ENCODE results near the gene OR4F17. TPM values are rescaled to one million over a fixed set of nuclear protein-coding genes. Genes with fewer than 3 reads are reported as not detected.
A peak's percentile ranks its signal among the peaks of the same experiment; 100 is the strongest.
"Not testable (repeated sequence)": the region's sequence is repeated elsewhere in the genome, so short reads cannot be mapped to it uniquely, and the experiment has no call there.

OR4F17 gene
- total RNA-seq = not detected in 2 replicates
- long read RNA-seq = 0 reads

DNA sequence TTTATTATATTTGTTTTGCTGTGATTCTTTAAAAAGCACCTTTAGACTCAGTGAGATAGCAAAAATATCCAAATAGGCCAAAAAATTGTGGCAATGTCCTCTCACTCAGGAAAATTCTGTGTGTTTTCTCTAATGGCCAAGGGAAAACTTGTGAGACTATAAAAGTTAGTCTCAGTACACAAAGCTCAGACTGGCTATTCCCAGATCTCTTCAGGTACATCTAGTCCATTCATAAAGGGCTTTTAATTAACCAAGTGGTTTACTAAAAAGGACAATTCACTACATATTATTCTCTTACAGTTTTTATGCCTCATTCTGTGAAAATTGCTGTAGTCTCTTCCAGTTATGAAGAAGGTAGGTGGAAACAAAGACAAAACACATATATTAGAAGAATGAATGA lies at the start of gene OR4F17:
OR4F17 (plus strand) TSS at position 301 of the 400 bp plus-strand sequence. CDS start 3,575 bp downstream, outside the sequence.
- not testable (repeated sequence) for H3K36me3 Mint-ChIP-seq (ENCODE audit: unreplicated experiment); H3K27ac Mint-ChIP-seq (ENCODE audit: unreplicated experiment); H3K9me3 Mint-ChIP-seq (ENCODE audit: unreplicated experiment); H3K27me3 Mint-ChIP-seq (ENCODE audit: unreplicated experiment); H3K4me3 Mint-ChIP-seq (ENCODE audit: unreplicated experiment); DNase-seq (ENCODE audit: extremely low spot score, unreplicated experiment); H3K4me1 Mint-ChIP-seq (ENCODE audit: unreplicated experiment)

DNA sequence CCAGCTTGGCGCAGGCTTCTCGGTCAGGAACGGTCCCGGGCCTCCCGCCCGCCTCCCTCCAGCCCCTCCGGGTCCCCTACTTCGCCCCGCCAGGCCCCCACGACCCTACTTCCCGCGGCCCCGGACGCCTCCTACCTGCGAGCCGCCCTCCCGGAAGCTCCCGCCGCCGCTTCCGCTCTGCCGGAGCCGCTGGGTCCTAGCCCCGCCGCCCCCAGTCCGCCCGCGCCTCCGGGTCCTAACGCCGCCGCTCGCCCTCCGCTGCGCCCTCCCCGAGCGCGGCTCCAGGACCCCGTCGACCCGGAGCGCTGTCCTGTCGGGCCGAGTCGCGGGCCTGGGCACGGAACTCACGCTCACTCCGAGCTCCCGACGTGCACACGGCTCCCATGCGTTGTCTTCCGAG lies 36.1 kb upstream of the OR4F17 start:
- not testable (repeated sequence) for H3K27me3 Mint-ChIP-seq (ENCODE audit: unreplicated experiment); H3K4me1 Mint-ChIP-seq (ENCODE audit: unreplicated experiment); DNase-seq (ENCODE audit: extremely low spot score, unreplicated experiment); H3K9me3 Mint-ChIP-seq (ENCODE audit: unreplicated experiment); H3K4me3 Mint-ChIP-seq (ENCODE audit: unreplicated experiment); H3K36me3 Mint-ChIP-seq (ENCODE audit: unreplicated experiment); H3K27ac Mint-ChIP-seq (ENCODE audit: unreplicated experiment)

DNA sequence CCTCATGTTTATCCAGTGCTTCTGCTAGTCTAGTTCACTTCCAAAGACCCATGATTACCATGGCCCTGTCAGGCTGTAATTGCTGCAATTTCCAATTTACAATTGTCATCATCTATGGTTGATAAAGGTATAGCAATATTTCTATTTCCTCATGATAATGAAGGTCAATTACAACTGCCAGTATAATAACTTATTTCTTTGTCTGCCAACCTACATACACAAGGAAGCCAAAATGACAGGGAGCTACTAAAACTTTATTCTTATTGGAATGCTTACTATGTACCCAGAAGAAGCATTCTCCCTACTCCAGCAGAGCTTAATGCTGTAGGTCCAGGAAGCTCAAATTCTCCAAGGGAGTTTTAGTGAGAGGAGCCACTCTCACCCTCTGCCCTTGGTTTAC lies 24.0 kb upstream of the OR4F17 start:
- H3K36me3 Mint-ChIP-seq (ENCODE audit: unreplicated experiment); H3K27me3 Mint-ChIP-seq (ENCODE audit: unreplicated experiment); H3K4me3 Mint-ChIP-seq (ENCODE audit: unreplicated experiment); H3K9me3 Mint-ChIP-seq (ENCODE audit: unreplicated experiment); H3K27ac Mint-ChIP-seq (ENCODE audit: unreplicated experiment); DNase-seq (ENCODE audit: extremely low spot score, unreplicated experiment); H3K4me1 Mint-ChIP-seq (ENCODE audit: unreplicated experiment): not testable (repeated sequence)

GRCh38 chr19:83626-84025 lies 23.3 kb upstream of the OR4F17 start:
- H3K27ac Mint-ChIP-seq (ENCODE audit: unreplicated experiment); DNase-seq (ENCODE audit: extremely low spot score, unreplicated experiment); H3K9me3 Mint-ChIP-seq (ENCODE audit: unreplicated experiment); H3K4me1 Mint-ChIP-seq (ENCODE audit: unreplicated experiment); H3K36me3 Mint-ChIP-seq (ENCODE audit: unreplicated experiment); H3K4me3 Mint-ChIP-seq (ENCODE audit: unreplicated experiment); H3K27me3 Mint-ChIP-seq (ENCODE audit: unreplicated experiment): not testable (repeated sequence)

DNA sequence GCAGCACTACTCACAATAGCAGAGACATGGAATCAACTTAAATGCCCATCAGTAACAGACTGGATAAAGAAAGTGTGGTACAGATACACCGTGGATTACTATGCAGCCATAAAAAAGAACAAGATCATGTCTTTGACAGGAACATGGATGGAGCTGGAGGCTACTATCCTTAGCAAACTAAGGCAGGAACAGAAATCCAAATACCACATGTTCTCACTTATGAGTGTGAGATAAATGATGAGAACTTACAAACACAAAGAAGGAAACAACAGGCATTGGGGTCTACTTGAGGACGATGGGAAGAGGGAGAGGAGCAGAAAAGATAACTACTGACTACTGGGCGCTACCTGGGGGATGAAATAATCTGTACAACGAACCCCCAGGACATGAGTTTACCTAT lies 16.2 kb upstream of the OR4F17 start:
- not testable (repeated sequence) for H3K4me1 Mint-ChIP-seq (ENCODE audit: unreplicated experiment); H3K9me3 Mint-ChIP-seq (ENCODE audit: unreplicated experiment); H3K4me3 Mint-ChIP-seq (ENCODE audit: unreplicated experiment); H3K36me3 Mint-ChIP-seq (ENCODE audit: unreplicated experiment); H3K27ac Mint-ChIP-seq (ENCODE audit: unreplicated experiment)
- DNase-seq (ENCODE audit: extremely low spot score, unreplicated experiment) = peak; percentile 57
- peaks cover 12% of the 10 kb centered on the region for H3K27me3 Mint-ChIP-seq (ENCODE audit: unreplicated experiment)

DNA sequence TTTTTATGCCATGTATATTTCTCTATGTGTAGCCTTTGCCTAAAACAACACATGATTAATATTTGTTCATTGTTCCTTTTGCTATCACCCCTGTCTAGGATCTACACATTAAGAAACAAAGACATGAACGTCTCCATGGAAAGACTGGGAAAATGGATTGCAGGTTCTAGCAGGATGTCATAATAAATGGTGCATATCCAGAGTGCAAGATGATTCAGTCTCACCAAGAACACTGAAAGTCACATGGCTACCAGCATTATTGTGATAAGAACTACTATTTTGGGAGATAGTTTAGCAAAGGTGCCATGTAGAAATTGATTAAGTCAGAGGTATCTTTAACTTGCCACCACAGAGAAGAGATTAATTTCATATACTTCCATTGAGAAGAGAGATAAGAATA lies 12.1 kb upstream of the OR4F17 start:
- not testable (repeated sequence) for H3K4me3 Mint-ChIP-seq (ENCODE audit: unreplicated experiment); H3K36me3 Mint-ChIP-seq (ENCODE audit: unreplicated experiment); DNase-seq (ENCODE audit: extremely low spot score, unreplicated experiment); H3K27ac Mint-ChIP-seq (ENCODE audit: unreplicated experiment); H3K9me3 Mint-ChIP-seq (ENCODE audit: unreplicated experiment); H3K27me3 Mint-ChIP-seq (ENCODE audit: unreplicated experiment); H3K4me1 Mint-ChIP-seq (ENCODE audit: unreplicated experiment)

DNA sequence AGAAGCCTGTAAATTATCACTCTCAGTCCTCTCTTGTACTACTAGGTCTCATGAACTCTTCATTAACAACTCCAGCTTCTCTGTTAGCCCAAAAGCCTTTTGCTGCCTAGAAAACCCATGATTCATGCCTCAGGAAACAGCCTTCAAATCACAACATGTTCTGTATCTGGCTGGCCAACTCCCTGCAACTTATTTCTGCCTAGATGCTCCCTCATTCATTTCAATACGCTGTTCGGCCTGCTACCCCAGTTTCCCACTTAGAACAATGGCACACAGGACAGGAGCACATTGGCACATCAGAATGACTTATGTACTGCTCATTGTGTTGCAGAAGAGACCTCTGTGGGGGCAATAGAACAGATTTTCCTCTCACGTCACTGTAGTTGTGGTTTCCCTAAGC lies 9.3 kb upstream of the OR4F17 start:
- not testable (repeated sequence) for H3K27ac Mint-ChIP-seq (ENCODE audit: unreplicated experiment); H3K4me3 Mint-ChIP-seq (ENCODE audit: unreplicated experiment); H3K4me1 Mint-ChIP-seq (ENCODE audit: unreplicated experiment); DNase-seq (ENCODE audit: extremely low spot score, unreplicated experiment); H3K27me3 Mint-ChIP-seq (ENCODE audit: unreplicated experiment); H3K9me3 Mint-ChIP-seq (ENCODE audit: unreplicated experiment); H3K36me3 Mint-ChIP-seq (ENCODE audit: unreplicated experiment)

GRCh38 chr19:120443-121140 lies 13.7 kb downstream of the OR4F17 start:
- not testable (repeated sequence) for H3K36me3 Mint-ChIP-seq (ENCODE audit: unreplicated experiment); H3K4me3 Mint-ChIP-seq (ENCODE audit: unreplicated experiment); DNase-seq (ENCODE audit: extremely low spot score, unreplicated experiment); H3K27ac Mint-ChIP-seq (ENCODE audit: unreplicated experiment); H3K9me3 Mint-ChIP-seq (ENCODE audit: unreplicated experiment); H3K4me1 Mint-ChIP-seq (ENCODE audit: unreplicated experiment); H3K27me3 Mint-ChIP-seq (ENCODE audit: unreplicated experiment)

Other genes starting within 250 kb of the OR4F17 start
- gene PLPP2, start 184.3 kb downstream of the OR4F17 start, total RNA-seq = 1.5 and 1.9 TPM in 2 replicates
- gene MIER2, start 237.7 kb downstream of the OR4F17 start, total RNA-seq = 31.6 and 35.9 TPM in 2 replicates